Heart right ventricle (tissue), 16 donors: Measurements from ENCODE around the gene NUDT8. TPM values are rescaled to one million over a fixed set of nuclear protein-coding genes. Genes with fewer than 3 reads are reported as not detected.

Experiments
- ATAC-seq, 8 donors: fragments of 200-7000 bp; cut with Tn5 transposase; one replicate each; pipeline ENCODE4 v1.9.1; 2020; ENCODE audit warnings: mild to moderate bottlenecking in 8 of 8, moderate library complexity in 8 of 8, moderate number of reproducible peaks in 1 of 8
- DNase-seq, 2 donors: peaks; one replicate each; pipeline ENCODE4 v3.0.0-alpha.2; 2020
- H3K27ac ChIP-seq, 10 donors: fragments of 200-600 bp; sonication (generic) in 2 of 10; one replicate each; pipeline versions ENCODE4 v1.5.0 to v1.8.0; 2020 to 2022; ENCODE audit warnings: mild to moderate bottlenecking in 3 of 10
- H3K27me3 ChIP-seq, 7 donors: fragments of 200-600 bp; one replicate each; pipeline ENCODE4 v1.8.0; 2021 to 2022; ENCODE audit warnings: mild to moderate bottlenecking in 2 of 7
- H3K36me3 ChIP-seq, 9 donors: fragments of 200-600 bp; sonication (generic) in 1 of 9; one replicate each; pipeline versions ENCODE4 v1.5.0 to v1.8.0; 2020 to 2022; ENCODE audit warnings: mild to moderate bottlenecking in 2 of 9
- H3K4me1 ChIP-seq, 9 donors: fragments of 200-600 bp; sonication (generic) in 1 of 9; one replicate each; pipeline versions ENCODE4 v1.5.0 to v1.8.0; 2020 to 2022; ENCODE audit warnings: mild to moderate bottlenecking in 4 of 9
- H3K4me3 ChIP-seq, 10 donors: fragments of 200-600 bp; sonication (generic) in 2 of 10; one replicate each; pipeline versions ENCODE4 v1.5.0 to v1.8.0; 2020 to 2022; ENCODE audit warnings: mild to moderate bottlenecking in 7 of 10, moderate library complexity in 2 of 10
- H3K9me3 ChIP-seq, 11 donors: fragments of 200-600 bp in 10 of 11; sonication (generic) in 2 of 11; one replicate each; pipeline versions ENCODE4 v1.5.0 to v1.8.0; 2013 to 2022; ENCODE audit warnings: mild to moderate bottlenecking in 2 of 11, control low read depth in 1 of 11, moderate library complexity in 1 of 11
- WGBS, 2 donors: extraction: QIAGEN DNeasy Blood & Tissue Kit; methylation state at CpG; one replicate each; pipeline ENCODE4 v1.1.7; 2013; ENCODE audit warnings: inconsistent platforms in 1 of 2; 5-methylcytosine and 5-hydroxymethylcytosine counted together
- intact Hi-C, 10 donors: fragments of 100-400 bp; cut with DNase I; formaldehyde crosslinking; loops; one replicate each; pipeline versions ENCODE4 v1.11.1 to v1.14.2; 2022
- polyA plus RNA-seq, 2 donors: library from polyadenylated mRNA; stranded (reverse); fragments of 200-250 nt; gene quantifications; one replicate each; pipeline ENCODE4 v1.2.3, GENCODE V29; 2013
- total RNA-seq, 10 donors: library from RNA; stranded (reverse); fragmentation: NEBNext Ultra II Directional in 3 of 10; extraction: Animal tissue kit (Norgen Biotek cat#: 25700) in 3 of 10; gene quantifications; one replicate each; pipeline versions ENCODE4 v1.2.1 to v1.2.4, GENCODE V29; 2021 to 2023
- TF ChIP-seq, protein P1 (sequence below), 9 donors: fragments of 200-600 bp; sonication (generic) in 2 of 9; IDR thresholded peaks; one replicate each; pipeline versions ENCODE4 v1.5.0 to v1.8.0; 2021 to 2022; ENCODE audit warnings: antibody characterized with exemption in 9 of 9, mild to moderate bottlenecking in 5 of 9, moderate library complexity in 1 of 9
- donor health status: Arrhythmogenic right ventricular cardiomyopathy.
- donor health status: ischemic (EF 13 %, LVEDD 7.1; RV severe dilation, severe dysfunction).
- donor health status: healthy with polysubstance abuse.
- donor health status: DM: no; HTN: yes; CAD: no.
- donor health status: DM: no; HTN: no; CAD: no.
- donor health status: ischemic (EF 25% LVEDD 6.9; RV normal size, moderate dysfunction).
- donor health status: ischemic (EF 25% LVEDD 5.7; RV mildly dilated, moderate dysfunction).
- donor health status: healthy.
- donor health status: DM: yes; HTN: yes; CAD: no.
- donor health status: Ischemic cardiomyopathy.
- donor health status: ischemic (EF 35%, LVEDD 5.7; RV mildly dilated, moderate dysfunction).
- donor health status: nonischemic (EF 11% LVEDD 7.7; RV severe dilation, severe dysfunction).
- donor health status: DM: yes; HTN: yes; CAD: no.
- donor health status: PGD.
- donor health status: ischemic (EF 29% LVEDD 5.4; RV normal size, mild dysfunction).
- donor health status: nonischemic (EF 23%, LVEDD 6.1; RV moderate dilation, normal function).

Gene NUDT8
- total and polyA plus RNA-seq, 12 donors, result 40.5 to 107 (median 51.7) TPM

- Histone ChIP-seq H3K9me3 (no peaks in the 10 kb centered on the region), H3K4me1 (no peaks in the 10 kb centered on the region), H3K36me3 (no peaks in the 10 kb centered on the region), H3K27me3 (peaks cover 0 to 27% (median 17%) of the 10 kb centered on the region in 7 donors), H3K4me3 (no peak overlapping the region), H3K27ac (no peak overlapping the region)
- WGBS, 2 donors, result 78 to 88% methylated on average over 6 of the region's 6 CpGs
- DNase-seq (no peak), ATAC-seq (no peak)
- intact Hi-C loops, result loop anchor here in 1 of 10 donors (10.0 kb wide), 1 partner anchor 168 kb away; no protein-coding TSS in a partner anchor
- TF ChIP-seq, protein P1, sequence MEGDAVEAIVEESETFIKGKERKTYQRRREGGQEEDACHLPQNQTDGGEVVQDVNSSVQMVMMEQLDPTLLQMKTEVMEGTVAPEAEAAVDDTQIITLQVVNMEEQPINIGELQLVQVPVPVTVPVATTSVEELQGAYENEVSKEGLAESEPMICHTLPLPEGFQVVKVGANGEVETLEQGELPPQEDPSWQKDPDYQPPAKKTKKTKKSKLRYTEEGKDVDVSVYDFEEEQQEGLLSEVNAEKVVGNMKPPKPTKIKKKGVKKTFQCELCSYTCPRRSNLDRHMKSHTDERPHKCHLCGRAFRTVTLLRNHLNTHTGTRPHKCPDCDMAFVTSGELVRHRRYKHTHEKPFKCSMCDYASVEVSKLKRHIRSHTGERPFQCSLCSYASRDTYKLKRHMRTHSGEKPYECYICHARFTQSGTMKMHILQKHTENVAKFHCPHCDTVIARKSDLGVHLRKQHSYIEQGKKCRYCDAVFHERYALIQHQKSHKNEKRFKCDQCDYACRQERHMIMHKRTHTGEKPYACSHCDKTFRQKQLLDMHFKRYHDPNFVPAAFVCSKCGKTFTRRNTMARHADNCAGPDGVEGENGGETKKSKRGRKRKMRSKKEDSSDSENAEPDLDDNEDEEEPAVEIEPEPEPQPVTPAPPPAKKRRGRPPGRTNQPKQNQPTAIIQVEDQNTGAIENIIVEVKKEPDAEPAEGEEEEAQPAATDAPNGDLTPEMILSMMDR (IDR thresholded peaks at IDR 0.05), result no peak
Observed at GRCh38 chr11:67636962-67637361, 7.2 kb upstream of the NUDT8 start.

- peaks cover 0 to 12% (median 7%) of the 10 kb centered on the region in 9 donors for H3K4me1 ChIP-seq
- ATAC-seq (no peak), DNase-seq (no peak)
- H3K27me3 ChIP-seq, result peaks cover 0 to 16% (median 12%) of the 10 kb centered on the region in 7 donors
- no peaks in the 10 kb centered on the region for H3K36me3 ChIP-seq
- H3K9me3 ChIP-seq, result no peaks in the 10 kb centered on the region
- WGBS, 2 donors, result 76 to 84% methylated on average over 4 of the region's 4 CpGs
- intact Hi-C loops, result loop anchor here in 1 of 10 donors (10.0 kb wide), 1 partner anchor 170 kb away; no protein-coding TSS in a partner anchor
- no peak overlapping the region for H3K27ac ChIP-seq
- TF ChIP-seq, protein P1 (IDR thresholded peaks at IDR 0.05), result no peak
- no peak overlapping the region for H3K4me3 ChIP-seq
Observed at GRCh38 chr11:67635231-67635521, 5.4 kb upstream of the NUDT8 start.

DNA sequence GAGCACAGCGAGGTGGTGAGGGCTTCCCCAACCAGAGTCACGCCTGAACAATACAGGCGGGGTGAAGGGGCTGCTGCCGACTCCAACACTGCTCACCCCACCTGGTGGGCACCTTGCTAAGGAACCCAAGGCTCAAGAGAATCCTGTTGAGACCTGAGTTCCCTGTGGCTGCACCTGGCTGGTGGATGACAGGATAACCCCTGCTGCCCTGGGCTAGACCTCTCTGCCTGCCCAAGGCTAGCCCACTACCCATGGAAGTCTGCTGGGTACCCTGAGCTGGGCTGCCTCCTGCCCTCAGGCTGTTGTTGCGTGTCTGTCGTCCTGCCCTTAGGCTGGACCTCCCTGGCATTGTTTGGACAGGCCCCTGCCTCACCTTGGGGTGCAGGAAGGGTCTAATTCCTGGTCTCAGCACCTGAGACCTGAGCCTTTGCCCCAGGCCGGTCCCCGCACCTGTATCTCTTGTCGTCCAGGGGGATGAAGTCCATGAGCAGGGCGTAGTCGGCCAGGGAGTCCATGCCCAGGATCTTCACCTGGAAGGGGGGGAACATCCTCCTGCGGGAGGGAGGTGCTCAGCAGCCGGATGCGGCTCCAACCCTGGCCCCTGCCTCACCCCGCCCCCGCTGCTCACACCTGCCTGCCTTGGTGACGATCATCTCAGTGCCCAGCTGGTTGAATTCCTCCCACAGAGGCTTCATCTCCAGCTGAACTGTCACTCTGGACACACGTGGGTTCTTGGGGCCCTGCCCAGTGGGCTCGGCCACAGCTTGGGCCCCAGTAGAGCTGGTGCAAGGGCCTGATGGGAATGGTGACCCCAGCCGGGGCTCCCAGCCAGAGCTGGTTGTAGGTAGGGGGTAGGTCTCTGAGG is 4.9 kb upstream of the NUDT8 start:
- Histone ChIP-seq H3K4me3 (no peak overlapping the region), H3K4me1 (peaks cover 0 to 13% (median 7%) of the 10 kb centered on the region in 9 donors), H3K27me3 (peaks cover 0 to 10% (median 6%) of the 10 kb centered on the region in 7 donors), H3K27ac (no peak overlapping the region), H3K9me3 (no peaks in the 10 kb centered on the region), H3K36me3 (no peaks in the 10 kb centered on the region)
- WGBS, 2 donors, result 80 to 82% methylated on average over 20 of the region's 20 CpGs
- TF ChIP-seq, protein P1 (IDR thresholded peaks at IDR 0.05), result no peak
- DNase-seq (peak in 1 of 2 donors; percentile 8), ATAC-seq (no peak)
- intact Hi-C loops, result loop anchor here in 1 of 10 donors (10.0 kb wide), 1 partner anchor 170 kb away; no protein-coding TSS in a partner anchor

- TF ChIP-seq, protein P1 (IDR thresholded peaks at IDR 0.05), result no peak
- no peak for ATAC-seq
- Histone ChIP-seq H3K4me1 (peaks cover 0 to 20% (median 14%) of the 10 kb centered on the region in 9 donors), H3K36me3 (no peaks in the 10 kb centered on the region), H3K9me3 (no peaks in the 10 kb centered on the region), H3K27me3 (peaks cover 0 to 3% (median 0%) of the 10 kb centered on the region in 7 donors), H3K27ac (no peak overlapping the region), H3K4me3 (no peak overlapping the region)
- intact Hi-C loops, result loop anchor here in 1 of 10 donors (10.0 kb wide), 1 partner anchor 171 kb away; no protein-coding TSS in a partner anchor
- 83 to 85% methylated on average over 22 of the region's 22 CpGs for WGBS, 2 donors
- DNase-seq, result peak in 1 of 2 donors; percentile 9
Observed at GRCh38 chr11:67633758-67634365, 4.1 kb upstream of the NUDT8 start.
